GM10266 (cell line): ENCODE measurements around the gene MAP7.

Experiments
- DNase-seq: peaks from one replicate; pipeline ENCODE4 v3.0.0; 2012; ENCODE audit errors: extremely low spot score
- TF ChIP-seq, protein P1 (sequence below): IDR thresholded peaks from 2 replicates; pipeline ENCODE4 v1.5.1; 2012; ENCODE audit warnings: mild to moderate bottlenecking, low read depth; ENCODE audit not compliant: control insufficient read depth, insufficient read depth; ENCODE audit errors: missing control alignments

The MAP7 gene

DNA sequence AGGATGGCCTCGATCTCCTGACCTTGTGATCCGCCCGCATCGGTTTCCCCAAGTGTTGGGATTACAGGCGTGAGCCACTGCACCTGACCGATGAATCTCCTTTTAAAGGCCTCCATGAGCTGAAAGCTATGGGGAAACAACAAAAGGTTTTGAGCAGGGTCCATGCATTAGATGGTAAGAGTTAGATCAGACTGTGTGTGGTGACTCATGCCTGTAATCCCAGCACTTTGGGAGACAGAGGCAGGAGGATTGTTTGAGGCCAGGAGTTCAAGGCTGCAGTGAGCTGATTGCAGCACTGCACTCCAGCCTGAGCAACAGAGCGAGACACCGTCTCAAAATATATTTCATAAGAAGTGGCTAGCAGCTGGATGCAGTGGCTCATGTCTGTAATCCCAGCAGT is 219.6 kb downstream of the MAP7 start:
- TF ChIP-seq, protein P1, sequence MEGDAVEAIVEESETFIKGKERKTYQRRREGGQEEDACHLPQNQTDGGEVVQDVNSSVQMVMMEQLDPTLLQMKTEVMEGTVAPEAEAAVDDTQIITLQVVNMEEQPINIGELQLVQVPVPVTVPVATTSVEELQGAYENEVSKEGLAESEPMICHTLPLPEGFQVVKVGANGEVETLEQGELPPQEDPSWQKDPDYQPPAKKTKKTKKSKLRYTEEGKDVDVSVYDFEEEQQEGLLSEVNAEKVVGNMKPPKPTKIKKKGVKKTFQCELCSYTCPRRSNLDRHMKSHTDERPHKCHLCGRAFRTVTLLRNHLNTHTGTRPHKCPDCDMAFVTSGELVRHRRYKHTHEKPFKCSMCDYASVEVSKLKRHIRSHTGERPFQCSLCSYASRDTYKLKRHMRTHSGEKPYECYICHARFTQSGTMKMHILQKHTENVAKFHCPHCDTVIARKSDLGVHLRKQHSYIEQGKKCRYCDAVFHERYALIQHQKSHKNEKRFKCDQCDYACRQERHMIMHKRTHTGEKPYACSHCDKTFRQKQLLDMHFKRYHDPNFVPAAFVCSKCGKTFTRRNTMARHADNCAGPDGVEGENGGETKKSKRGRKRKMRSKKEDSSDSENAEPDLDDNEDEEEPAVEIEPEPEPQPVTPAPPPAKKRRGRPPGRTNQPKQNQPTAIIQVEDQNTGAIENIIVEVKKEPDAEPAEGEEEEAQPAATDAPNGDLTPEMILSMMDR, result no peak
- DNase-seq, result no peak

DNA sequence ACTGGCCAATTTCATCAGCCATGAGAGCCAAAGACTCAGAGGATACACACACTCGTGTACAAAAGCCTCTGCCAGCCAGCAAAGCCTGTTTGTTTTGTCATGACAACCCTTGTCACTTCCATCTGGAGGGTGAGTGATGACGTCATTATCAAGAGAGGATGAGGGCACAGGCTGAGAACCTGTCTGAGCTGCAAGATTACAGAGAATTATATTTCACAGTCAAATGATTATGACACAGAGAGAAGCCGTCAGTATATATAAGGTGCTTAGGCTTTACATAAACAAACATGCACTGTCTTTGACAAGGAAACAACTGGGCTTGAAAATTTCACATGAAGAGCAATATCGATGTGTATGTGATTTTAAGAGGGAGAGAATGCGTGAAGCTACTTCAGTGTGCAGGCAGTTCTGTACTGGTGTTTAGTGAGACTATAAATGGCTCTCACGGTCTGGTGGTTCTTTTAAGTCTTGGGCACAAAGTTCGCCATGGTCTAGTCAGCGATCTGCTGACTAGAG is 224.1 kb downstream of the MAP7 start:
- DNase-seq, result no peak
- TF ChIP-seq, protein P1, result no peak

DNA sequence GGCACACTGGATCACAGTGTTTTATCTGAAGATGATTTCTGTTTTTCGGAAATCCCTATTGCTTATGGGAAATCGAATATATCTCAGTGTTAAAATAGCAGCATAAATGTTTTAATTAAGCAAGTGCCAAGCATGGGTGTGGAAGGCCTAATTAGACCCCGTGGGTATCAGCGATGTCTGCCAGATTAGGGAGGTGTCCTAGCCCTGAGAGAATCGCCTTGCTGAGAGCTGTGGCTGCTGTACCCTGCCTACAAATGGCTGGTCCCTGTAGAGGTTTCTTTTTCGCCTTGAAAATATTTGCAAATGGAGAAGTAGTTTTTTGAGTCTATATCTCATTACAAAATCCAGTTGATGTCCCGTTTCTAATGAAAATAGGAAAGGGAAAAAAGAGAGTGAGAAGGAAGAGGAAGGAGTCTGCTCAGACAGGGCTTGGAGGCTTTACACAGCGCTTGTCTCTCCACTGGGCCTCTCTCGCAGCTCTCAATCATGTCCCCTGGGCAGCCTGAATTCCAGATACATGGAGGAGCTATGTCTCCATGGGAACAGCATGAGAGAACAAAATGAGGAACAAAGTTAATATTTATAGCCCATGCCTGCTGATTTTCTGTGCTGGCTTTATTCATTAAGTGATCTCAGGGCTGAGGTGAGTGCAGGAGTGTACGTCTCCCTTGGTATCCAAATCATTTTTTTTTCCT is 225.4 kb downstream of the MAP7 start:
- TF ChIP-seq, protein P1, result no peak

DNA sequence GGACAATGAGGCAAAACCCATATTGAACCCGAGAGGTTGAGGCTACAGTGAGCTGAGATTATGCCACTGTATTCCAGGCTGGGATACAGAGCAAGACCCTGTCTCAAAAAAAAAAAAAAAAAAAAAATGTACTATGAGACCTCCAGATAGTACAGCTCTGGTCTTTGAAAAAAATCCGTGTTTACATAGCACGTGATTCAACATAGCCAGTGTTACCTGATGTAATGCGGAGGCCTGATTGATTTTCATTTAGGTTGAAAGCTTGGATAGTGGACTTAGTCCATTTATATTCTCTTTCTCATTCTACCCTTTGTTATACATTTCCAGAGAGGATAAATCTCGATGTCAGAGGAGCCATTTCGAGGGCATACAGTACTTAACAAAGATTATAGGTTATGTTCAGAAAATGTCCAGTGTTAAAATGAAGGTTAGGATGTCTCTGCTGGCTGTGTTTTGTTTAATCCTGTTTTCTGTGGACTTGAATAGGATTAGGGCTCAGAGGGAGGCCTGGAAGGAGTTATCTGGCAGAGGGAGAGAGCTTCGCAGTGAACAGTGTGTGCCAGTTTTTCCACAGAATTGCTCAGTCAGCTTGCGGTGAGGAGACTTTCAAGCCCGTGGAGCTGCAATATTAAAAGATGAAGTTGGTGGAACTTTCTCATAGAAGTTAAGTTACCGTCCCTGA is 226.7 kb downstream of the MAP7 start:
- TF ChIP-seq, protein P1, result no peak
- DNase-seq, result no peak

More for the DNA sequence above, 225.4 kb downstream of the MAP7 start:
- no peak for DNase-seq

DNA sequence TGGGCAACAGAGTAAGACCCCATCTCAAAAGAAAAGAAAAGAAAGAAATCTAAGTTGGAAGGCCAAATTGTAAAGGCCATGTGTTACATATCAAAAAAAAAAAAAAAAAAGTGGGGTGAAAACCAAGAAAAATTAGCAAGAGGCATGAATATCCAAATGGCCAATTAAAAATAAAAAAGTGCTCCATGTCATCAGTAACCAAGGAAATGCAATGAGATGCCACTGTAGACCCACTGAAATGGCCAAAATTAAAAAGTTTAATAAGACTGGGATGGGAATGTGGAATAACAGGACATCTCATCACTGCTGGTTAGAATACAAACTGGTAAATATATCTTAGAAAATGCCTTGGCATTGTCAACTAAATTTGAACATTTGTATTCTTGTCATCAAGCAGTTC is 230.5 kb downstream of the MAP7 start:
- DNase-seq, result no peak
- TF ChIP-seq, protein P1, result no peak

DNA sequence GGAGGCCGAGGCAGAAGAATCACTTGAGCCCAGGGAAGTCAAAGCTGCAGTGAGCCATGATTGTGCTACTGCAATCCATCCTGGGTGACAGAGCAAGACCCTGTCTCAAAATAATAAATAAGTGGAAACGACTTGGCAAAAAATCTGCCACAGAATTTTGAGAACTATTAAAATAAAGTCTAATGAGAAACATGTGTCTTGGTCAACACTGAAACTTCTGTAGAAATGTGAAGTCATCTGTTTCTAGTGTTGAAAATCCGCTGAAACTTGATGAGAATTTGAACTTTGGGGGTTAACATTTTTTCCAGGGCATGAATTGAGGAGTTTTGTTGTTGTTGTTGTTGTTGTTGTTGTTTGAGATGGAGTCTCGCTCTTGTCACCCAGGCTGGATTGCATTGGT is 231.5 kb downstream of the MAP7 start:
- TF ChIP-seq, protein P1, result no peak
- DNase-seq, result no peak

DNA sequence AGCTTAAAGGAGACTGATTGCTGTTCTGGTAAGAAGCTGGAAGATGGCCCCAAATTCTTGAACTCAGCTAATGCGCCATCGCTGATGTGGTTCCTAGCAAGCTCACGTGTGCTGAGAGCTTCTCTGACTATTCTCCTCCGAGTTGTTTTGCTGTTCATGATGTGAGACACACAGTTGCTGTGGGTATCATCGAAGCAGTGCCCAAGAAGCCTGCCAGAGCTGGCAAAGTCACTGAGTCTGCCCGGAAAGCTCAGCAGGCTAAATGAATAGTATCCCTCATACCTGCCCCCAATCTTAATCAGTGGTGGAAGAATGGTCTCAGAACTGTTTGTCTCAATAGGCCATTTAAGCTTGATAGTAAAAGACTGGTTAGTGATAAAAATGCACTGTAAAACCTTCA is 232.3 kb downstream of the MAP7 start:
- TF ChIP-seq, protein P1, result no peak
- DNase-seq, result no peak
